Measurements from ENCODE around the gene ANKRD13C.
"Not testable (repeated sequence)": the region's sequence is repeated elsewhere in the genome, so short reads cannot be mapped to it uniquely, and the experiment has no call there.

DNA sequence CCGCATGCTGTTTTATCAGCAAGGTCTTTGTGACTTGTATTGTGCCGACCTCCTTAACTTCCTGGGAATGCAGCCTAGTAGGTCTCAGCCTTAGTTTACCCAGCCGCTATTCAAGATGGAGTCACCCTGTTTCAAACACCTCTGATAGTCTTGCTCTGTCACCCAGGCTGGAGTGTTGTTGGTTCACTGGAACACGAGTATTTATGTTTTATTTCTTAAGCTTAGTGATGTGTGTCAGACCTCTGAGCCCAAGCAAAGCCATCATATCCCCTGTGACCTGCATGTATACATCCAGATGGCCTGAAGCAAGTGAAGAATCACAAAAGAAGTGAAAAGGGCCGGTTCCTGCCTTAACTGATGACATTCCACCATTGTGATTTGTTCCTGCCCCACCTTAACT, 12.9 kb upstream of the ANKRD13C start:
- not testable (repeated sequence) for TF ChIP-seq EZH2 (IDR thresholded peaks at IDR 0.05; ENCODE audit: low read length, missing control alignments)
- TF ChIP-seq, protein P1, sequence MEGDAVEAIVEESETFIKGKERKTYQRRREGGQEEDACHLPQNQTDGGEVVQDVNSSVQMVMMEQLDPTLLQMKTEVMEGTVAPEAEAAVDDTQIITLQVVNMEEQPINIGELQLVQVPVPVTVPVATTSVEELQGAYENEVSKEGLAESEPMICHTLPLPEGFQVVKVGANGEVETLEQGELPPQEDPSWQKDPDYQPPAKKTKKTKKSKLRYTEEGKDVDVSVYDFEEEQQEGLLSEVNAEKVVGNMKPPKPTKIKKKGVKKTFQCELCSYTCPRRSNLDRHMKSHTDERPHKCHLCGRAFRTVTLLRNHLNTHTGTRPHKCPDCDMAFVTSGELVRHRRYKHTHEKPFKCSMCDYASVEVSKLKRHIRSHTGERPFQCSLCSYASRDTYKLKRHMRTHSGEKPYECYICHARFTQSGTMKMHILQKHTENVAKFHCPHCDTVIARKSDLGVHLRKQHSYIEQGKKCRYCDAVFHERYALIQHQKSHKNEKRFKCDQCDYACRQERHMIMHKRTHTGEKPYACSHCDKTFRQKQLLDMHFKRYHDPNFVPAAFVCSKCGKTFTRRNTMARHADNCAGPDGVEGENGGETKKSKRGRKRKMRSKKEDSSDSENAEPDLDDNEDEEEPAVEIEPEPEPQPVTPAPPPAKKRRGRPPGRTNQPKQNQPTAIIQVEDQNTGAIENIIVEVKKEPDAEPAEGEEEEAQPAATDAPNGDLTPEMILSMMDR (conservative IDR thresholded peaks at IDR 0.05 in 1 of 2, IDR thresholded peaks at IDR 0.05 in 1 of 2; ENCODE audit: low read depth in 1 of 2, low read length in 2 of 2), result not testable (repeated sequence)

Measured in fibroblast of lung (primary cell).